Activated CD8-positive, alpha-beta memory T cell treated with anti-CD3 and anti-CD28 coated beads, Interleukin-2, amount 50 U/mL, for 1 hour (primary cell): Measurements from ENCODE around the gene PRCP.

Source experiments
- DNase-seq: peaks from one replicate; pipeline ENCODE4 v3.0.0-alpha.2; 2020; ENCODE audit errors: extremely low read depth

The PRCP gene

DNA sequence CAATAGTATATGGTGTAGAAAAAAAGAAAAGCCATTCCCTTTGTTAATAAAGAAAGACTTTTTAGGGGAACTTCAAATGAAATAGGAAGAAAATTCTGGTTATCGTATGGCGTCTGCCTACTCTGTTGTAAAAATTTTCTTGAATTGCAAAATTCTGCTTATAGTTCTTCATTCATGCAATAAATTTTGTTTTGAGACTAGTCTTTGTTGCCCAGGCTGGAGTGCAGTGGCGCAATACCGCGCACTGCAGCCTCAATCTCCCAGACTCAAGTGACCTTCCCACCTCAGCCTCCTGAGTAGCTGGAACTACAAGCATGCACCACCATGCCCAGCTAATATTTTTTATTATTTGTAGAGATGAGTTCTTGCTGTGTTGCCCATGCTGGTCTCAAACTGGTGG lies 7.1 kb upstream of the PRCP start:
- no peak for DNase-seq

- DNase-seq: no peak
These were observed 6.7 kb upstream of the PRCP start for GRCh38 chr11:82906931-82907330.

DNA sequence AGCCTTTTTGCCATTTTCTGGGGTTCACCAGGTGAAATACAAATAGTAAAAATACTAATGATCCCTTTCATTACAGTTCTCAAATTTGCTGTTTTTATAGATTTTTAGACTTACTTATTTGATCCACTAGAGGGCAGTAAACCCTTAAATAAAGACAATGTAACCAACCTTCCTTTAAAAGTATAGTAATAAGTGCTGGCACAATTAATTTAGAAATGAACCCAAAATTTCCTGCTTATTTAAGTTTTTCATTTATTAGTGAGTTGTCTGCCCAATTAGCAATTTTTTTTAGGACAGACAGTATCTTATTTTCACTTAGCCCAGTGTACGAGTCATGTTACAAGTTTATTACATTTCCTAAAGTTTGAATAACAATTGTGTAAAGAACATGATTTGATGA lies 6.0 kb upstream of the PRCP start:
- no peak for DNase-seq

GRCh38 chr11:82903843-82904586 lies 3.8 kb upstream of the PRCP start:
- DNase-seq: no peak

- no peak for DNase-seq
These were observed 2.6 kb upstream of the PRCP start for GRCh38 chr11:82902880-82903279.

- DNase-seq: no peak
These were observed 1.8 kb upstream of the PRCP start for GRCh38 chr11:82901922-82902485.

DNA sequence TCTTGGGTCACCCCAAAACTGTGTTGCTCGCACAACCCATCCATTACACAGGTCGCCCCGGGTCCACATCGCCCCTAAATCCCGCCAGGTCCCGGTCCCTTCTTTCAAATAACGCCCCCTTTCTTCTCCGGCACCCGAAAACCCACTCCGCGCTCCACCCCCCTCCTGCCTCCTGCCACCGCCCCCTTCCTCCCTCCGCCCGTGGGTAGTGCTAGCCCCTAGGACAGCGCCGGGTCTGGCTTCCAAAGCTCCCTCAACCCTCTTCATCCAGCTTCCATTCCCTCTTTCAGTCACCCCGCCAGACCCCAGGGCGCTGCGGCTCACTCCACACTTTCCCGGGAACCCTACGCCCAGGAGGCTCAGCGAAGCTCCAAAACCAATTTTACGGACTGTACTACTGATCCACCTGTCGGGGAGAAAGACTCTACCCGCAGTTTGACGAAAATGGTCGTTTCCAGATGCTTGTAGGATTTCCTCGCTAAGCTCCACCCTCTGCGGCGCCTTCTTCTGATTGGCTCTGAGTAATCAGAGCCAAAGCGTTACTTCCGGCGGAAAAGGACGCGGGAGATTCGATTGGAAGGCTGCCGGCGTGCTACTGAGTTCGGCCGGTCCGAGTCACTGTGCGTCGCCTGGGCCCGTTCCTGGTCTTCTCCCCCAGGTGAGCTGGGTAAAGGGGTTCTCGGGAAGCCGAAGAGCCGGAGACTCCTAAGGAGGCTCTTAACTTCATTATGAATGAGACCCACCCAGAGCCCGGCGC lies 1.1 kb upstream of the PRCP start, which contains the start of gene DDIAS:
Gene DDIAS (plus strand): TSS at position 572 of the 757 bp plus-strand sequence. CDS start 13,003 bp downstream, outside the sequence.
- peak; percentile 88 for DNase-seq

- DNase-seq: no peak
These were observed 313 bp downstream of the PRCP start for GRCh38 chr11:82899957-82900276.

DNA sequence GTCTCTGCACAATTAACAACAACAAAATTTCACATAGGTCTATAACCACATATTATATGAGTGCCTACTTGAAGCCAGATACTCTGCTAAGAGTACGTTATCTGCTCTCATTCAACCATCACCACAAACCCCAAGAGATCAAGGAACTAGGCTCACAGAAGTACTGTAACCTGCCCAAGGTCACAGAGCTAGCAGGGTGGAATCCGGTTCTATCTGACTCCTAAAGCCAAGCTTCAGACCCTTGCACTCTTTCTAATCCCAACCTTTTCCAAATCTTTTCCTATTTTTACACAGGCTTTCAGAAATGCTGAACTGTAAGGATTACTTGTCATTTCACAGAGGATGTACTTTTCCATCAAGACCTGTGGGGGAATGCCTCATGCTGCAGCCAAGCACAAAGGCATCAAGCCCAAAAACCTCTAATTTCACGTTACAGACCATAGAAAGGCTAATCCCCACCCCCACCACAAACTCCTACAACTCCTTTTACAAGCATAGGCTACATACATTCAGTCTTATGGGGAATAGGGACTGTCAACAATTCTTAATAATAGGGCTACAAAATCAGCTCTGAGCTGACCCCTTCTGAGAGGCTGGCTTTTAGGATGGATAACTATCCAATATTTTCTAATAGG lies 927 bp downstream of the PRCP start:
- no peak for DNase-seq

GRCh38 chr11:82898241-82898640 lies 2.0 kb downstream of the PRCP start:
- DNase-seq: no peak

GRCh38 chr11:82896183-82896582 lies 4.0 kb downstream of the PRCP start:
- DNase-seq: no peak

GRCh38 chr11:82895437-82896091 lies 4.7 kb downstream of the PRCP start:
- DNase-seq: no peak

DNA sequence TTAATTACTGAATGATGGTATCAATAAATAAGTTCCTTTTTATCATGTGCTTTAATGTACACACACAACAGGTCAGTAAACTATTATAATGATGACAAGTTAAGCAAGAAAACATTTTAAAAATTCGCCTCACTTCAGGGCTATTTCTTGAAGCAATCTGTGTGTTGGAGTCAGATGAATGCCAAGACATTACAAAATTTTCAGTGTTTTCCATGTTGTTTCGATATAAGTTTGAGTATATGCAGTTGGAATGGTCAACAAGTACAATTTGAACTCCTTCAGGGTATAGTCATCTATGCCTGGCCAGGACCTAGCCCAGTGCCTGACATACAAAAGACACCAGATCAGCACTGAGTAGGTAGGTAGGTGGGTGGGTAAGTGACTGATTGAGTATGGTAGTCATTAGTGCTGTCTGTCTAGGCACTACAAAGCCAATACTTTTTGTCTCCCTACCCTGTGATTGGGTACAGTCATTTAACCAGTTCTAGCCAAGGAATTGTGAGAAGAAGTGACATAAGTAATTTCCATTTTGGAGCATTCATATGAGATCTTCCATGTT lies 7.5 kb downstream of the PRCP start:
- DNase-seq: no peak

- DNase-seq: no peak
These were observed 9.3 kb downstream of the PRCP start for GRCh38 chr11:82890936-82891335.

GRCh38 chr11:82890002-82890341 lies 10.3 kb downstream of the PRCP start:
- no peak for DNase-seq

GRCh38 chr11:82889133-82890001 lies 10.9 kb downstream of the PRCP start:
- DNase-seq: no peak

DNA sequence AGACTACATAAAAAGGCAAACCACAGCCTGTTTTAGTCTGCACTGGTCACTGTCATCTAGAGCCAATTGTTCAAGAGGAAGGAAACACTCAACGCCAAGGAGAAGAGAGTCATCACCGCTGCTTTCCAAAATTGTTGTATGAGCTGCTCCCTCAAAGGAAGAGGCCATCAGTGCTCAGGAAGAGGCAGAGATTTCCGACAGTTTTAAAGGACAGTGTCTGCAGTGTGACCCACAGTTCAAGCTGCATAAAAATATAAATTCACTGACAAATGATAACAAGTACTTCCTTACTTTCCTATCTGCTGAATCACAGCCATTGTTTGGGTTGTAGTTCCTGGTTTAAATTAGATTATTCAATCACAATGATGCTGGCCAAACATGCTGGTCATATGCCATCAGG lies 16.4 kb downstream of the PRCP start:
- no peak for DNase-seq

DNA sequence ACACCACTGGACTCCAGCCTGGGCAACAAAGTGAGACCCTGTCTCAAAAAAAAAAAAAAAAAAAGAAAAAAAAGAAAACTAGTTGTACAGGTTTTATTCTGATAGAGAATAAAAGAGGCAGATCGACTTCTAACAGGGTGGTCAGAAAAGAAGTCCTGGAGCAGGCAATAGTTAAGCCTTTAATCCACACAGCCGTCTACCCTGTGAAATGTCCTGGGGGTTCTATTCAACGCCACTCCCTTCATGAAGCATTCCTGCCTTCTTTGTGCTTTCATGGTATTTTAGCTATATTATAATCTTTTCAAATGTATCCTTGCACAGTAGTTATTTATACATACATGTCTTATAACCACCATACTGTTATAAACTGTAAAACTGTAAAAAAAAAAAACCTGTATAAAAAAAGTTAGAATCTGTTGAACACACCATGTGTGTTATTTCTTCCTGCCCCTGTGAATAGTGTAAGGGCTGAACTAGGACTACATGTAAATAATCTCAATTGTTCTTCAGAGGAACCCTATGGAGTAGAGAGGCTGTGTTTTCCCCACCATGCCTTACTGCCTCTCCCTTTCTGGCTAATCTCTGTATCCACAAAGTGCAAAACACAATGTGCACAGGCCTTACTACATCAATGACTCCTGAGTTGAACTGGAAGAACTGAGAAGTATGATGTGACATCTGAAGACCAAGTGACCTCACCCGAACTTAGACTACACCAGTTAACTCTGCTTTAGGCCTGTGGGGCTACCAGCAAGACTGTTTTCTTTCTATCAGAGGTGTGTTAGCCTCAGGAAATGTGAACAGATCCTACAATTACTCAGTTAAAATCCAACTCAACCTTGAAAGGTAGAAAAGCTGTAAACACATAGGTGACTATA lies 25.3 kb downstream of the PRCP start:
- no peak for DNase-seq

- no peak for DNase-seq
These were observed 26.3 kb downstream of the PRCP start for GRCh38 chr11:82873919-82874333.
